H9 (cell line): Measurements from ENCODE around the gene ACOT11. TPM values are rescaled to one million over a fixed set of nuclear protein-coding genes. Genes with fewer than 3 reads are reported as not detected.
A peak's percentile ranks its signal among the peaks of the same experiment; 100 is the strongest.

ENCODE experiments used
- DNase-seq: peaks from one replicate; pipeline ENCODE4 v3.0.0-alpha.2; 2017
- H2AFZ ChIP-seq: one replicate; pipeline ENCODE4 v1.6.1; 2013; ENCODE audit warnings: mild to moderate bottlenecking, low read length, control low read depth, moderate library complexity
- H2AK5ac ChIP-seq: 2 replicates; pipeline ENCODE4 v1.6.1; 2013; ENCODE audit warnings: low read length, control low read depth, mixed read lengths; ENCODE audit not compliant: insufficient read length
- H2BK120ac ChIP-seq: one replicate; pipeline ENCODE4 v1.6.1; 2013; ENCODE audit warnings: low read depth, mild to moderate bottlenecking, low read length, control low read depth, inconsistent platforms; ENCODE audit not compliant: poor library complexity, severe bottlenecking
- H2BK12ac ChIP-seq: 2 replicates; pipeline ENCODE4 v1.6.1; 2013; ENCODE audit warnings: low read length, control low read depth, mixed read lengths, low read depth; ENCODE audit not compliant: insufficient read length
- H2BK15ac ChIP-seq: 2 replicates; pipeline ENCODE4 v1.6.1; 2013; ENCODE audit warnings: low read depth, low read length, control low read depth
- H2BK20ac ChIP-seq: one replicate; pipeline ENCODE4 v1.6.1; 2013; ENCODE audit warnings: low read depth, mild to moderate bottlenecking, low read length, control low read depth, inconsistent platforms; ENCODE audit not compliant: poor library complexity, severe bottlenecking
- H2BK5ac ChIP-seq: 2 replicates; pipeline ENCODE4 v1.6.1; 2013; ENCODE audit warnings: low read length, control low read depth, mixed read lengths; ENCODE audit not compliant: insufficient read length
- H3K14ac ChIP-seq: 2 replicates; pipeline ENCODE4 v1.6.1; 2013; ENCODE audit warnings: low read length, control low read depth; ENCODE audit not compliant: insufficient read depth
- H3K18ac ChIP-seq: 2 replicates; pipeline ENCODE4 v1.6.1; 2013; ENCODE audit warnings: low read depth, mild to moderate bottlenecking, mixed read lengths, low read length, control low read depth; ENCODE audit not compliant: insufficient read length
- H3K23ac ChIP-seq: 2 replicates; pipeline ENCODE4 v1.6.1; 2013; ENCODE audit warnings: low read length, control low read depth, mixed read lengths, low read depth; ENCODE audit not compliant: insufficient read length
- H3K23me2 ChIP-seq: 2 replicates; pipeline ENCODE4 v1.6.1; 2013; ENCODE audit warnings: low read depth, mild to moderate bottlenecking, mixed read lengths, low read length, control low read depth; ENCODE audit not compliant: insufficient read length, poor library complexity, severe bottlenecking
- H3K27ac ChIP-seq: 2 replicates; pipeline ENCODE4 v1.5.1; 2013; ENCODE audit warnings: low read length, control low read depth, mixed read lengths, low read depth; ENCODE audit not compliant: insufficient read length
- H3K27me3 ChIP-seq: 2 replicates; pipeline ENCODE4 v1.6.1; 2013; ENCODE audit warnings: low read length, control low read depth, inconsistent platforms; ENCODE audit not compliant: insufficient read depth
- H3K4ac ChIP-seq: 2 replicates; pipeline ENCODE4 v1.6.1; 2013; ENCODE audit warnings: low read depth, mild to moderate bottlenecking, control low read depth, inconsistent platforms, low read length, moderate library complexity
- H3K4me1 ChIP-seq: 2 replicates; pipeline ENCODE4 v1.6.1; 2013; ENCODE audit warnings: low read length, control low read depth, inconsistent platforms; ENCODE audit not compliant: insufficient read depth
- H3K4me2 ChIP-seq: 2 replicates; pipeline ENCODE4 v1.6.1; 2013; ENCODE audit warnings: low read length, control low read depth, mixed read lengths; ENCODE audit not compliant: insufficient read length, insufficient read depth
- H3K56ac ChIP-seq: 2 replicates; pipeline ENCODE4 v1.6.1; 2013; ENCODE audit warnings: low read depth, mild to moderate bottlenecking, mixed read lengths, low read length, control low read depth; ENCODE audit not compliant: insufficient read length
- H3K79me1 ChIP-seq: 2 replicates; pipeline ENCODE4 v1.6.1; 2013; ENCODE audit warnings: low read depth, mild to moderate bottlenecking, moderate library complexity, low read length, control low read depth, inconsistent platforms; ENCODE audit not compliant: insufficient read depth, poor library complexity, severe bottlenecking
- H3K79me2 ChIP-seq: 2 replicates; pipeline ENCODE4 v1.6.1; 2013; ENCODE audit warnings: low read length, control low read depth, inconsistent platforms; ENCODE audit not compliant: insufficient read depth
- H3K9ac ChIP-seq: 2 replicates; pipeline ENCODE4 v1.6.1; 2013; ENCODE audit warnings: low read length, control low read depth, mixed read lengths; ENCODE audit not compliant: insufficient read length; ENCODE audit errors: extremely low read depth
- H3K9me3 ChIP-seq: one replicate; pipeline ENCODE4 v1.6.1; 2013; ENCODE audit warnings: low read depth, low read length, inconsistent platforms; ENCODE audit not compliant: control insufficient read depth
- H3T11ph ChIP-seq: one replicate; pipeline ENCODE4 v1.6.1; 2013; ENCODE audit warnings: mild to moderate bottlenecking, low read length, control low read depth, inconsistent platforms
- H4K20me1 ChIP-seq: one replicate; pipeline ENCODE4 v1.6.1; 2013; ENCODE audit not compliant: control insufficient read depth, insufficient read length, insufficient read depth
- H4K5ac ChIP-seq: 2 replicates; pipeline ENCODE4 v1.6.1; 2013; ENCODE audit warnings: low read depth, mild to moderate bottlenecking, mixed read lengths, low read length, control low read depth; ENCODE audit not compliant: insufficient read length
- H4K8ac ChIP-seq: replicated peaks from 2 replicates; pipeline ENCODE4 v1.6.1; 2013; ENCODE audit warnings: low read length, control low read depth, mixed read lengths, low read depth; ENCODE audit not compliant: insufficient read length
- H4K91ac ChIP-seq: 2 replicates; pipeline ENCODE4 v1.6.1; 2013; ENCODE audit warnings: low read depth, mild to moderate bottlenecking, moderate library complexity, mixed read lengths, low read length, control low read depth; ENCODE audit not compliant: insufficient read length
- H3K27ac Mint-ChIP-seq, 3 experiments: 2 replicates in 2 of 3; 3 replicates in 1 of 3; pipeline ENCODE4 v1.8.0; 2020 to 2021; ENCODE audit warnings: mixed read lengths in 3 of 3, mild to moderate bottlenecking in 1 of 3, moderate library complexity in 1 of 3
- H3K27me3 Mint-ChIP-seq: 2 replicates; pipeline ENCODE4 v1.8.0; 2021; ENCODE audit warnings: low read depth, mild to moderate bottlenecking, moderate library complexity, mixed read lengths
- H3K36me3 Mint-ChIP-seq, 3 experiments: 2 replicates in 2 of 3; 3 replicates in 1 of 3; pipeline ENCODE4 v1.8.0; 2020 to 2021; ENCODE audit warnings: low read depth in 3 of 3, mixed read lengths in 3 of 3; ENCODE audit not compliant: insufficient read depth in 1 of 3
- H3K4me1 Mint-ChIP-seq, 2 experiments: 2 replicates each; pipeline ENCODE4 v1.8.0; 2020; ENCODE audit warnings: mixed read lengths in 2 of 2
- H3K4me3 Mint-ChIP-seq, 2 experiments: 2 replicates in 1 of 2; 3 replicates in 1 of 2; pipeline ENCODE4 v1.8.0; 2020 to 2021; ENCODE audit warnings: mild to moderate bottlenecking in 2 of 2, mixed read lengths in 2 of 2, moderate library complexity in 1 of 2
- H3K9me3 Mint-ChIP-seq, 2 experiments: 2 replicates in 1 of 2; 3 replicates in 1 of 2; pipeline ENCODE4 v1.8.0; 2020; ENCODE audit warnings: mild to moderate bottlenecking in 2 of 2, mixed read lengths in 2 of 2, moderate library complexity in 1 of 2
- CTCF ChIP-seq: fragments of 200-600 bp; sonication (generic); conservative IDR thresholded peaks from 3 replicates; pipeline ENCODE4 v1.8.0; 2021; ENCODE audit warnings: antibody characterized with exemption, mild to moderate bottlenecking
- WGBS: extraction: QIAGEN DNeasy Blood & Tissue Kit; methylation state at CpG from one replicate; pipeline ENCODE4 v1.1.7; 2013; ENCODE audit warnings: missing lambda C conversion rate, low lambda C conversion rate, mixed read lengths; ENCODE audit not compliant: insufficient read length; ENCODE audit errors: extremely low coverage; 5-methylcytosine and 5-hydroxymethylcytosine counted together
- total RNA-seq: library from RNA; stranded (reverse); gene quantifications from 2 replicates; pipeline ENCODE4 v1.2.1, GENCODE V29; 2021

ACOT11 gene
- total RNA-seq, 1 experiment from 2014 or later = 4.0 TPM

GRCh38 chr1:54574158-54574778, 26.2 kb downstream of the ACOT11 start:
- Histone ChIP-seq H3K27ac (no peak overlapping the region), H3K9me3 (no peaks in the 10 kb centered on the region), H3T11ph (no peak overlapping the region), H3K23ac (no peak overlapping the region), H2BK5ac (no peak overlapping the region), H2BK20ac (no peak overlapping the region), H2BK15ac (no peak overlapping the region), H3K4me1 (peaks cover 18% of the 10 kb centered on the region; the same call in 1 of the 2 replicates), H2AFZ (no peak overlapping the region), H4K20me1 (no peaks in the 10 kb centered on the region), H4K5ac (no peak overlapping the region), H3K23me2 (no peaks in the 10 kb centered on the region), H3K9ac (no peak overlapping the region), H2BK120ac (no peak overlapping the region), H3K79me1 (no peaks in the 10 kb centered on the region), H3K27me3 (no peaks in the 10 kb centered on the region), H4K8ac (no peak overlapping the region), H3K4me2 (no peak overlapping the region), H2AK5ac (no peak overlapping the region), H3K14ac (no peak overlapping the region), H3K4ac (no peak overlapping the region), H2BK12ac (no peak overlapping the region), H3K18ac (no peak overlapping the region), H3K56ac (no peak overlapping the region), H3K79me2 (no peaks in the 10 kb centered on the region), H4K91ac (no peak overlapping the region)
- no peak for TF ChIP-seq CTCF
- H3K4me1 Mint-ChIP-seq = peaks cover 55 to 64% of the 10 kb centered on the region in 2 experiments
- no peaks in the 10 kb centered on the region for H3K36me3 Mint-ChIP-seq
- H3K9me3 Mint-ChIP-seq = no peaks in the 10 kb centered on the region
- no peak overlapping the region for H3K4me3 Mint-ChIP-seq
- no peaks in the 10 kb centered on the region for H3K27me3 Mint-ChIP-seq
- DNase-seq = no peak
- no CpG with 5 or more reads among the region's 12 CpGs for WGBS
- peak overlapping the region in 1 of 3 experiments; percentile 57; a peak in 3 of 7 replicates for H3K27ac Mint-ChIP-seq
